ACHN (cell line): ENCODE data around the gene SPECC1.
A peak's percentile ranks its signal among the peaks of the same experiment; 100 is the strongest.
"Not testable (repeated sequence)": the region's sequence is repeated elsewhere in the genome, so short reads cannot be mapped to it uniquely, and the experiment has no call there.

Source experiments
- DNase-seq: peaks from one replicate; pipeline ENCODE4 v3.0.0-alpha.2; 2015
- in situ Hi-C: cut with HindIII; loops from 2 replicates; pipeline ENCODE4 v1.10.0; 2017; ENCODE audit warnings: low sequenced_read_pairs, low pct_ligation_motif_present, low pct_unique_long_range_greater_than_20kb

SPECC1 gene

DNA sequence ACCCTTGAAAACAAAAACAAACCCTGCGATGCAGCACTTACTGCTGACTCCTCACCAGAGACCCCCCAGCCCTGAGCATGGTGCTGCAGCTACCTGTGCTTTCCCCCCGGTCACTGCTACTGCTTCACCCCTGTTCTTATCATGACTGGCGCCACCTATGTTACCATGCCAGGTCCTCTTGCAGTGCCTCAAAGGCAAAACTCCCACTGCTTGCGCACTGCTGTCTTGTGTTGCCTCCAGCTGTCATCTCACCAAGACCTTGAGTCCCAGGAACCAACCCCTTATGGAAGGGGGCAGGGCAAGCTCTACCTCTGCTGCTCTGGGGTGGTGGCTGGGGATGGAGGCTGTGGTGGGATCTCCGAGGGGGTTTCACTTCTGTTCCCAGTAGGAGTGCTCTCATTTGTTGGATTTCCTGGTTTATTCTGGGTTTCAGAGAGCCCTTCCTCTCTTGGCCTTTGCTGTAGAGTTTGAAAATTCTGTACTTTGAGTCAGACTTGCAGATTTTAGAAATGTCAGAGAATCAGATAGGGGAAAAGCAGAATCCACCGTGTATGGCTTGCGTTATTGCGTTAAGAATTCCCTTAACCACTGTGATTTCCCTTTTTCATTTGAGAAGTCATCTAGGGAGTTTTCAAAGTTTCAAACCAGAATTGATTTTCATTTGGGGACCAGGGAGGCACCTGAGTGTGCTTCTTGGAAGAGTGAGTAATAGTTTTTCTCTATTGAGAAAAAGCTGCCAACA lies 96.6 kb downstream of the SPECC1 start:
- in situ Hi-C loops: loop anchor here (25.0 kb wide), 2 partner anchors 107 to 118 kb away; partner anchors contain the start of gene AKAP10
- DNase-seq: no peak

DNA sequence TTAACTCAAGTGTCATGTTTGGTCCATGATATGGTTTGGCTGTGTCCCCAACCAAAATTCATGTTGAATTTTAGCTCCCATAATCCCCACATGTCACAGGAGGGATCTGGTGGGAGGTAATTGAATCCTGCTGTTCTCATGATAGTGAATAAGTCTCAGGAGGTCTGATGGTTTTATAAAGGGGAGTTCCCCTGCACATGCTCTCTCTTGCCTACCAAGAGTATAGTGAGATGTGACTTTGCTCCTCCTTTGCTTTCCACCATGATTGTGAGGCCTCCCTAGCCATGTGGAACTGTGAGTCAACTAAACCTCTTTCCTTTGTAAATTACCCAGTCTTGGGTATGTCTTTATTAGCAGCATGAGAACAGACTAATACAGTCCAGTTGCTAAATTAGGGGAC lies 97.3 kb downstream of the SPECC1 start:
- in situ Hi-C loops: loop anchor here (25.0 kb wide), 2 partner anchors 106 to 119 kb away; partner anchors contain the start of gene AKAP10

GRCh38 chr17:20109076-20109475 lies 99.9 kb downstream of the SPECC1 start:
- in situ Hi-C loops: loop anchor here (25.0 kb wide), 2 partner anchors 103 to 122 kb away; partner anchors contain the start of gene AKAP10

More for the DNA sequence above, 97.3 kb downstream of the SPECC1 start:
- not testable (repeated sequence) for DNase-seq

GRCh38 chr17:20111538-20111937 lies 102.4 kb downstream of the SPECC1 start:
- in situ Hi-C loops: loop anchor here (25.0 kb wide), 2 partner anchors 101 to 124 kb away; partner anchors contain the start of gene AKAP10
- DNase-seq: no peak

More at GRCh38 chr17:20109076-20109475, 99.9 kb downstream of the SPECC1 start:
- DNase-seq: no peak

- no peak for DNase-seq
- in situ Hi-C loops: loop anchor here (25.0 kb wide), 2 partner anchors 98 to 127 kb away; partner anchors contain the start of gene AKAP10
Measured at GRCh38 chr17:20114466-20114865, 105.3 kb downstream of the SPECC1 start.

GRCh38 chr17:20116683-20117309 lies 107.6 kb downstream of the SPECC1 start:
- DNase-seq: peak; percentile 66
- in situ Hi-C loops: loop anchor here (25.0 kb wide), 2 partner anchors 96 to 129 kb away; partner anchors contain the start of gene AKAP10

GRCh38 chr17:20118280-20118679 lies 109.1 kb downstream of the SPECC1 start:
- DNase-seq: no peak
- in situ Hi-C loops: loop anchor here (25.0 kb wide), 2 partner anchors 94 to 131 kb away; partner anchors contain the start of gene AKAP10

- in situ Hi-C loops: loop anchor here (25.0 kb wide), 2 partner anchors 91 to 134 kb away; partner anchors contain the start of gene AKAP10
- DNase-seq: no peak
Measured at GRCh38 chr17:20120836-20121235, 111.7 kb downstream of the SPECC1 start.

DNA sequence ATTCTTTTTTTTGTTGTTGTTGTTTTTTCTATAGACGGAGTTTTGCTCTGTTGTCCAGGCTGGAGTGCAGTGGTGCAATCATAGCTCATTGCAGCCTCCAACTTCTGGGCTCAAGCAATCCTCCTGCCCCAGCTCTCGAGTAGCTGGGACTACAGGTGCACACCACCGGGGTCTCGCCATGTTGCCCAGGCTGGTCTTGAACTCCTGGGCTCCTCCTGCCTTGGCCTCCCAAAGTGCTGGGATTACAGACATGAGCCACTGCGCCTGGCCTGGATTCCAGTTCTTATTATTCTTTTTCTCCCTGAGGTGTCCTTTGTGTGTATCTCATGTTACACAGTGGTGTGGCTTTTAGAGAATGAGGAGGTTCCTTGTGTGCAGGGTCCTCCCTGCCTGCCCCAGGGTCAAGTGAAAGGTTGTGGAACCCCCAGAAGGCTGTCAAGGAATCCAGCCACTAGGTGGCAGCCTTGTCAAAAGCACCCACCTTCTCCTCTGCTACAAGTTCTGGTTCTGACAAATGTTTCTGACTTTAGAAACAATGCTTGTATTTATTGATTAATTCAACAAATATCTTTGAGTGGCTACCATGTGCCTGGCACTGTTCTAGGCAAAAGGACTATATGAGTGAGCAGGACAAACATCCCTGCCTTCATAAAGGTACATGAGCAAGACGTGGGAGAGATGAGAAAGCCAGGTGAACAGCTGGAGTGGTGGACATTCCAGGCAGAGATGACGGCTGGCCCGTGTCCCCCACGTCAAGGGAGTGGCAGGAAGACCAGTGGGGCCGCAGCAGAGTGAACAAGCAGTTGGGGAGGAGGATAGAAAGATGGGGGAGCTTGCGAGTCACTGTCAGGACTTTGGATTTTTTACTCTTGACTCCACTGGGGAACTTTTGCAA lies 112.4 kb downstream of the SPECC1 start:
- DNase-seq: peak; percentile 59
- in situ Hi-C loops: loop anchor here (25.0 kb wide), 2 partner anchors 91 to 134 kb away; partner anchors contain the start of gene AKAP10

- no peak for DNase-seq
- in situ Hi-C loops: loop anchor here (25.0 kb wide), 2 partner anchors 90 to 135 kb away; partner anchors contain the start of gene AKAP10
Measured at GRCh38 chr17:20122254-20122879, 113.2 kb downstream of the SPECC1 start.

GRCh38 chr17:20123209-20123608 lies 114.0 kb downstream of the SPECC1 start:
- DNase-seq: no peak
- in situ Hi-C loops: loop anchor here (25.0 kb wide), 2 partner anchors 89 to 136 kb away; partner anchors contain the start of gene AKAP10

DNA sequence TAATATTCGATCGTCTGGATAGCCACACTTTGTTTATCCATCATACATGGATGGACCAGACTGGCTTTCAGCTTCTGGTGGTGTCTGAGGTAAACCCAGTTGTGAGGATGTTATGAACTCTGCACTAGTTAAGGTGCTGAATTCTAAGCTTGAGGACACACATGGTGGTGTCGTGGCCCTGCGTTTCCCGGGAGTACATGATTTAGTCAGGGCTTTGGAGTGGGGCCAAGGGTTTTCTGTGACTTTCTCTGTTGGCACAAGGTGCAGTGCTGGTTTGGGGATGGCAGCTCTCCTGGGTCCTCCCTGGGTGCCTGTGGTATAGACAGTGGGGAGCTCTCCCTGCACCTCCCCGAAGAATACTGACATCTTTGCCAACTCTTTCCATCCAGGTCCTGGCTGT lies 116.6 kb downstream of the SPECC1 start:
- DNase-seq: no peak
- in situ Hi-C loops: no loop called here

GRCh38 chr17:20127360-20128035 lies 118.3 kb downstream of the SPECC1 start:
- in situ Hi-C loops: no loop called here
- DNase-seq: no peak

DNA sequence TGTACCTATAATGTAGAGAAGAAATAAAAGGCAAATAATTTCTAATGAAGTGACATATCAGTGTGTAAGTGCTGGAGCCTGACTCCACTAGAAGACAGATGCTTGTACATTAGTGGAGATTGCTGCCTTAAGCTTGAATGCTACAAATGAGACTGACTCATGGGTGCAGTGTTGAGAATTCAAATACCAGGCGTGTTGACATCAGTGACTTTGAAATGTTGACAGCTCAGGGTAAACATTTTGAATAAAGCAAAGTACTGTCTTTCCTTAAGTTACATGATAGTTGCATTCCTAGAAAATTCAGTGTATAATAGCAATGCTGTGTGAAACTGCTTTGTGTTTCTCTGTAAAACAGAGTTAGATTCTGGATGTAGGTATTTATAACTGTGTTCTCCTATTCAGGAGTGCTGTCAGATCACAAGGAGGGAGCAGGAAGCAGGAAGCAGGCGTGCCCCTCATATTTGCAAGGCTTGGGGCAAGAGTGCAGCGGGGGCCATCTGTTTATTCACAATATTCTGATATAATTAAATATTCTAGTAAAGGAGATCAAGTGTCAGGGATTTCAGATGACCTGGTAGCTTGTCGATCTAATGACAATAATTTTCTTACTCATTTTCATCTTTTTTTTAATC lies 119.0 kb downstream of the SPECC1 start:
- in situ Hi-C loops: no loop called here
- no peak for DNase-seq

DNA sequence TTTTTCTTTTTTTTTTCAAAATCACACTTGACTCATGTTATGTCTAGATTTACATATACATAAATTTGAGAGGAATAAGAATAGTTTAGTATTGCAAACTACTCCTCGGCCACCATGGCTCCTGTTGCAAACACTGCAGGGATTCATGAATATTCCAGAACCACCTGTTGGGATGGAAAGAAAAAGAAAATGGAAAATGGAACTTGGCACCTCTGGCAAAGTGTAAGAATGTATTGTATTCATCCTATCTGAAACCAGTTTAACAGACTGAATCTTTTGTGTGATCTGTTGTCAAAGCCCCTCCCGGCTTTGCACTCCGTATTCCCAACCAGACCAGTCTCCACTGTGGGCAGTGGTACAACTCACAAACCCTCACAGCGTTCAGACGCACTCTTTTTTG lies 124.4 kb downstream of the SPECC1 start:
- DNase-seq: no peak
- in situ Hi-C loops: no loop called here

DNA sequence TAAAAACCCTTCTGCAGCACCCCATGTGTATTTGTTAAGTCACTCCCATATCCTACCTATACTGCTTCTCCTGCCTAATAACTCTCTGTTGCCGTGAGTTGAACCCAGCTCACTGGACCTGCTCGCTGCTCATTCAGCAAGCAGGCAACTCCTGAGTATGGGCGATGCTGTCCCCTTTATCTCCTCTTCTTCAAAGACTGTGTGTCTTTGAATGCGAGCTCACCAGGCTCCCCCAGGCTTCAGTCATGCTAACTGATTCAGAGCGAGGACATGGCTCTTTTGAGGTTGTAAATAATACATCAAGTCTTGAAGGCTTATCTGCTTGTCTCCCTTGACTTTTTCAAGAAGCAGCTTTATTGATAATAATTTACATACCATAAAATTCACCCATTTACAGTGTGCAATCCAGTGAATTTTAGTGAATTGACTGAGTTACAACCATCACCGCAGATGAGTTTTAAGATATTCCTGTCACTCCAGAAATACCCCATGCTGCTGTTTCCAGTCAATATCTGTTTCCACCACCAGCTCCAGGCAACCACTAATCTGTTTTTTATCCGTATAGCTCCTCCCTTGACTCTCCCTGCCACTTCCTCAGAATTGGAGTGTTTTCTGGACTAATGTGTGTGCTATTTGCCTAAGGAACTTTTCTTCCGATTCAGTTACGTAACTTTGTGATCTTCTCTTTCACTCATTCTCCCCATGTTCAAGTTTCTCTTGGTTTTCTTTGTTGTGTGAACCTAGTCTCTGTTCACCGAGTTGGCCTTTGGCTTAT lies 132.2 kb downstream of the SPECC1 start:
- DNase-seq: no peak
- in situ Hi-C loops: no loop called here
